GM19397 (cell line): ENCODE measurements around the gene S100A1.

ENCODE experiments used
- ATAC-seq: cut with Tn5 transposase; IDR thresholded peaks from one replicate; pipeline ENCODE4 v1.9.1; 2021; ENCODE audit warnings: mild to moderate bottlenecking, moderate library complexity; ENCODE audit not compliant: unreplicated experiment

Gene S100A1

GRCh38 chr1:153609585-153609907 is 18.7 kb upstream of the S100A1 start:
- no peak for ATAC-seq

GRCh38 chr1:153610334-153610733 is 17.9 kb upstream of the S100A1 start:
- ATAC-seq: no peak

- no peak for ATAC-seq
Measured at GRCh38 chr1:153610811-153611301, 17.4 kb upstream of the S100A1 start.

- no peak for ATAC-seq
Measured at GRCh38 chr1:153611356-153611755, 16.9 kb upstream of the S100A1 start.

GRCh38 chr1:153612111-153612754 is 16.0 kb upstream of the S100A1 start:
- no peak for ATAC-seq

- ATAC-seq: no peak
Measured at GRCh38 chr1:153612755-153613331, 15.4 kb upstream of the S100A1 start, which contains the start of gene S100A16. TSS of gene S100A16 (minus strand) at chr1:153613137. CDS start at chr1:153608151, 4,986 bp downstream.

- ATAC-seq: no peak
Measured at GRCh38 chr1:153613406-153613805, 14.8 kb upstream of the S100A1 start.

- no peak for ATAC-seq
Measured at GRCh38 chr1:153614189-153614900, 13.9 kb upstream of the S100A1 start.

GRCh38 chr1:153614906-153615305 is 13.3 kb upstream of the S100A1 start:
- ATAC-seq: no peak

GRCh38 chr1:153615406-153615805 is 12.8 kb upstream of the S100A1 start:
- ATAC-seq: no peak

GRCh38 chr1:153616144-153616916 is 11.9 kb upstream of the S100A1 start, which contains the start of gene S100A14:
TSS of gene S100A14 (minus strand) at chr1:153616325. CDS start at chr1:153615858, 467 bp downstream.
- no peak for ATAC-seq

- no peak for ATAC-seq
Measured at GRCh38 chr1:153616917-153617311, 11.3 kb upstream of the S100A1 start.

GRCh38 chr1:153617663-153618062 is 10.6 kb upstream of the S100A1 start:
- peak; percentile 75 for ATAC-seq

- ATAC-seq: no peak
Measured at GRCh38 chr1:153619171-153619570, 9.1 kb upstream of the S100A1 start.

GRCh38 chr1:153623101-153623500 is 5.1 kb upstream of the S100A1 start:
- ATAC-seq: no peak

GRCh38 chr1:153624965-153625611 is 3.1 kb upstream of the S100A1 start:
- ATAC-seq: no peak

- no peak for ATAC-seq
Measured at GRCh38 chr1:153626477-153626903, 1.7 kb upstream of the S100A1 start.

- ATAC-seq: no peak
Measured at GRCh38 chr1:153626904-153627714, 1.1 kb upstream of the S100A1 start, which contains the start of gene S100A13. TSS of gene S100A13 (minus strand) at chr1:153627505. CDS start at chr1:153626472, 1,033 bp downstream.

- no peak for ATAC-seq
Measured at GRCh38 chr1:153628638-153629342, 556 bp downstream of the S100A1 start.
